HG02852 (cell line): Measurements from ENCODE around the gene IL18RAP.

Experiments used
- ATAC-seq: cut with Tn5 transposase; IDR thresholded peaks from one replicate; pipeline ENCODE4 v1.9.1; 2021; ENCODE audit warnings: mild to moderate bottlenecking, moderate library complexity; ENCODE audit not compliant: unreplicated experiment

The IL18RAP gene

DNA sequence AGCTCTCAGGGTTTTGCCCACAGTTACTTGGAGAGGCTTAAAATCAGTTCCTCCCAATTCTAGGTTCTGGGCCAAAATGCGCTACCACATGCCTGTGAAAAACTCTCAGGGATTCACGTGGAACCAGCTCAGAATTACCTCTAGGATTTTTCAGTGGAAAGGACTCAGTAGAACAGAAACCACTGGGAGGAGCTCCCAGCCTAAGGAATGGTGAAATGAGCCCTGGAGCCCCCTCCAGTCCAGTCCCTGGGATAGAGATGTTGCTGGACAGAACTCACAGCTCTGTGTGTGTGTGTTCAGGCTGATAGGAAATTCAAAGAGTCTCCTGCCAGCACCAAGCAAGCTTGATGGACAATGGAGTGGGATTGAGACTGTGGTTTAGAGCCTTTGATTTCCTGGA is 29.0 kb downstream of the IL18RAP start:
- no peak for ATAC-seq

DNA sequence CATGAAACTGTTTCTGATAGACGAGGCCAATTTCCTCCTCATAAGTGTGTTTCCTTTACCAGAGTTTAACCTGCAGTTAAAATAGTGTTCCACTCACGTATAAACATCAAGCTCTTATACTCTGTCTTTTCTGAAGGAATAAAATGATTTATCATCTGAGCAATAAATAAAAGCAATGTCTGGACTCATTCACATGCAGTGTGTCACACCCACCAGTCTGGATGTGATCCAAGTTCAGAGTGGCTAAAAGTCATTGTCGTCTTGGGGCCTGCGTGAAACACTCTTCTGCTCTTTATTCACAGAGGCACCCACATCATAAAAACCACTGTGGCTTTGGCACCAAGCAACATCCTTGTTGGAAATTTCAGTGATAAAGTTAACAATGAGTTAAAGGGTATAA is 30.5 kb downstream of the IL18RAP start:
- ATAC-seq = no peak

DNA sequence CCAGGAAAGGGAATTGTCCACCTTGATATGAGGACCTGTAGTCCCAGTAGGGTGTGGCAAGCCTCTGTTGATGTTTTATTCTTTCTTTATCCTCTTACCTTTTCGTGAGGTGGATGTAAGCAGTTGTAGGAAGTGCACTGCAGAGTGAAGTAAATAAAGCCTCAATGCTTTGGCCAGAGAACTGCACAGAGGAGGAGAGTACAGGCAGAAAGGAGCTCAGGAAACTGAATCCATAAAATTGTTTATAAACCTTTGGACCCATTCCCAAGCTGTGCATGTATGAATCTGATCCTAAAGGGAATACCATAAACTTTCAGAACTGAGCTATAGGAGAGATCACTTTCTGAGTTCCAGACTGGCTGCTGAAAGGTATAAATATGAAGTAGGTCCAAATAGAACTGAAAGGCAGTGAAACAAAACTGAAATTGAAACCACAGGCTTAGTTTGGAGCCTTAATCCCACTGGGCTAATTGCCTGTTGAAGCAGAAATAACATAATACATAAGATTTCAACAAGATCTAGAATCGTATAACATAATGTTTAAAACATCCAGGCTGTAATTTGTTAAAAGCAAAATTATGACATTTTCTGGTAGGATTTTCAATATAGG is 32.2 kb downstream of the IL18RAP start:
- no peak for ATAC-seq

DNA sequence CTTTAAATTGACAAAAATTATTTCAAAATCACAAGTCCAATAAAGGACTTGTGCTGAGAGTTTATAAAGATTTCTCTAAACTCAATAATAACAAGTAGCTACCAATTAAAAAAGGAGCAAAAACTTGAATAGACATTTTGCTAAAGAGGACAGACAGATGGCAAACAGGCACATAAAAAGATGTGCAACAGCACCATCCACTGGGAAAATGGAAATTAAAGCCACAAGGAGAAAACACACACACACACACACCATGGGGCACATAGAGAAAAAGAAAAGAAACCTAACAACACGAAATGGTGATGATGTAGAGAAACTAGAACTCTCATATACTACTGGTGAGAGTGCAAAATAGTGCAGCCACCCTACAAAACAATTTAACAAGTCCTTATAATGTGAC is 37.5 kb downstream of the IL18RAP start:
- ATAC-seq = no peak

DNA sequence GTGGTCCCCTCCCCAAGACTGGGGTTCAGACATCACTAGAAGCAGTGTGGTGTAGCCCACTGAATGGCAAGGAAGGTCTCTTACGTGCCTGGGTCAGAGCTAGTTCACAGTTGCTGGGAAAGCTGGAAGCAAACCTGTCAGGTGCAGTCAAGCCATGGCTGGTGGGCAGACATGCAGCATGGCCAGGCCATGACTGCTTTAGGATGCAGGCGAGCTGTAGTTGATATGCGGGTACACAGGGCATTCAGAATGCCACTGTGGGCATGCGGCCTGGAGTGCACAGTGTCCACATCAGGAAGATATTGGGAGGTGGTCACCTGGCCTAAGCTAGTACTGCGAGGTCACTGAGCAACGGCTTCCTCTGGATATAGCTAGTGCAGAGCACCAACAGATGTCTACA is 38.2 kb downstream of the IL18RAP start:
- ATAC-seq = no peak

DNA sequence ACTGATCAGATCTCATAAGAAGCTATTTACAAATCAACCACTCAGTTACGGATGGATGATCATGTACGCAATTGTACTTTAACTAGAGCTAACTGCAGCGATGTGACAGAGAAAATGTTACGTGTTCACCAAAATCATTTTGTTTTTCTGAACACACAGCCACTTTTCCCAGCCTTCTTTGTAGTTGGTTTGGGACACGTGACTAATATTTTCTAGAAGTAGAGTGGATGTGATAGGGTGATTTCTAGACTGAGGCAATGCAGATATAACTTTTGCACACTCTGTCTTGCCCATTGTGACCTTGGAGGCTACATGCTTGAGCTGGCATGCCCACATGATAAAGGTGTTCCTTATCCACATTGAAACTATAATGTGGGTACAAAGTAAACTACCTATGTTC is 40.2 kb downstream of the IL18RAP start:
- no peak for ATAC-seq

DNA sequence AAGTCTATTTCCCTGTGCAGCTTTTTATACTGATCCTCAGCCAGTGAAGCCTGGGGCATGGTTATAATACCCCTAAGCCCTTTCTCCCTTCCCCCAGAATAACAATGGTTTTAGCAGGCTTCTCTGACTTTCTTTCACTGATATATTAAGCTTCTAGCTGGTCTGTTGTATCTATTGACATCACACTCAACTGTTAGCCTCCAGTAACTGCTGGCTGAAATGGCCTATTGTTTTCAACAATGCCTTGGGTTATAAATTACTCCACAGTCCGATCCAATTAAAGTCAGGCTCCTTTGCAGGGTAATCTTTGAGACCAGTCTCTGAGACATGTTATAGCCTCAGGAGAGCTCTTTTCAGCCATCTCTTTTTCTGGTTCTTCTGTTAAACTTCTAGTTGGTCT is 47.2 kb downstream of the IL18RAP start:
- no peak for ATAC-seq

DNA sequence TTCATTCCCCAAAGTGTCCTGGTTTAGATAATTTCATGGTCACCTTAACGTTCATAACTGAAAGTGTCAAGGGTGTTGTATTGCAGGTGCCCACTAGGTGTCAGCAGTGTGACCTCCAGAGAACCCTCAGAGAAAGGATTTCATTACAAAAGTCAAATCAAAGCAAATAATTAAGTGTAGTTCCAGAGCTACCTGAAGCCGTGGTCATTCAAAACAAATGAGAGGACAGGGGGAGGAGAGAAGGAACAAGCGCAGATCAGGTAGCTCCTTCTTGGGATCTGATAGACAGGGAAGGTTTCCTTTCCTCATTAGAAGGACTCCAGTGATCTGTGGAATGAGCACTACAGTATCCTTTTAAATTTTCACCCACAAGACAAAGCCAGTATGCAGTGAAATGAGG is 50.1 kb downstream of the IL18RAP start, which contains the start of gene SLC9A4:
TSS of gene SLC9A4 (plus strand) at position 207 of the 400 bp plus-strand sequence. CDS start 534 bp downstream, outside the sequence.
- peak; percentile 74 for ATAC-seq

DNA sequence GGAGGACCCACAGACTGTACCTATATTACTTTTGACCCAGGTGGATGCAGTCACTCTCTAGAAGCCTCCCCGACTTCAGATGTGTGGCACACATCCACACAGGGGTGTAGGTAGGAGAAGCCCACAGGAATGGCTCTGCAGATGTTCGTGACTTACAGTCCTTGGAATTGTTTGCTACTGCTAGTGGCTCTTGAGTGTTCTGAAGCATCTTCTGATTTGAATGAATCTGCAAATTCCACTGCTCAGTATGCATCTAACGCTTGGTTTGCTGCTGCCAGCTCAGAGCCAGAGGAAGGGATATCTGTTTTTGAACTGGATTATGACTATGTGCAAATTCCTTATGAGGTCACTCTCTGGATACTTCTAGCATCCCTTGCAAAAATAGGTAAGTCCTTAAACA is 50.7 kb downstream of the IL18RAP start:
- ATAC-seq = no peak

DNA sequence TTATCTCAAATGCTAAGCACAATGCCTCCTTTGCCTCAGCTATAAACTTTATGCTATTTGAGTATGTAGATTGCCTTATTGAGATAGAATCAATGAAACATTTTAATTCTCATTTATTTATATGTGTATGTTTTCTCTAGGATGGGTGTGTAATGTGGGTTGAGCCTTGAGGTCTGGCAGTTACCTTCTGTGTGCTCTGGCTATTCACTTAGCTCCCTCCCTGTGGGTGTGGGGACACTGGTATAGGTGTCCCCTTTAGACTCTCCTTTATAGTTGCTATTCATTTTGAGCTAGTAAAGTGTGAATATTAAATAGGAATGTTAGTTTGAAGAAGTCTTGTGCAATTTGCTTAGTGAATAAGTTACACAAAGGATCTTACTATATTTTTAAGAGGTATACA is 51.8 kb downstream of the IL18RAP start:
- ATAC-seq = no peak

DNA sequence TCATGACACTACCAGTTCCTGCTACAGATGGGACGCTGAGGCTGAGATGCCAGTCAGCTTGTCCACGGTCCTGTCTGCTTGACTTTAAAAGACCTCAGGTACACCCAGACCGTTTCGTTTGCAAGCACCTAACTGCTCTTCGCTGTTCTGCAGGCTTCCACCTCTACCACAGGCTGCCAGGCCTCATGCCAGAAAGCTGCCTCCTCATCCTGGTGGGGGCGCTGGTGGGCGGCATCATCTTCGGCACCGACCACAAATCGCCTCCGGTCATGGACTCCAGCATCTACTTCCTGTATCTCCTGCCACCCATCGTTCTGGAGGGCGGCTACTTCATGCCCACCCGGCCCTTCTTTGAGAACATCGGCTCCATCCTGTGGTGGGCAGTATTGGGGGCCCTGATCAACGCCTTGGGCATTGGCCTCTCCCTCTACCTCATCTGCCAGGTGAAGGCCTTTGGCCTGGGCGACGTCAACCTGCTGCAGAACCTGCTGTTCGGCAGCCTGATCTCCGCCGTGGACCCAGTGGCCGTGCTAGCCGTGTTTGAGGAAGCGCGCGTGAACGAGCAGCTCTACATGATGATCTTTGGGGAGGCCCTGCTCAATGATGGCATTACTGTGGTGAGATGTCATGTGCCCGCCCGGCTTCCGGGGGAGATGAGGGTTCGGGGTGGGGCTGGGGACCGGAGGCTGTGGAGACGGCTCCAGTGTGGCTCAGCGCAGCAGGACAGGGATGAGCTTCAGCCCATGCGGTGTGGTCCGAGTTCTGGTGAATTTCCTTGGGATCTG is 55.9 kb downstream of the IL18RAP start:
- no peak for ATAC-seq

DNA sequence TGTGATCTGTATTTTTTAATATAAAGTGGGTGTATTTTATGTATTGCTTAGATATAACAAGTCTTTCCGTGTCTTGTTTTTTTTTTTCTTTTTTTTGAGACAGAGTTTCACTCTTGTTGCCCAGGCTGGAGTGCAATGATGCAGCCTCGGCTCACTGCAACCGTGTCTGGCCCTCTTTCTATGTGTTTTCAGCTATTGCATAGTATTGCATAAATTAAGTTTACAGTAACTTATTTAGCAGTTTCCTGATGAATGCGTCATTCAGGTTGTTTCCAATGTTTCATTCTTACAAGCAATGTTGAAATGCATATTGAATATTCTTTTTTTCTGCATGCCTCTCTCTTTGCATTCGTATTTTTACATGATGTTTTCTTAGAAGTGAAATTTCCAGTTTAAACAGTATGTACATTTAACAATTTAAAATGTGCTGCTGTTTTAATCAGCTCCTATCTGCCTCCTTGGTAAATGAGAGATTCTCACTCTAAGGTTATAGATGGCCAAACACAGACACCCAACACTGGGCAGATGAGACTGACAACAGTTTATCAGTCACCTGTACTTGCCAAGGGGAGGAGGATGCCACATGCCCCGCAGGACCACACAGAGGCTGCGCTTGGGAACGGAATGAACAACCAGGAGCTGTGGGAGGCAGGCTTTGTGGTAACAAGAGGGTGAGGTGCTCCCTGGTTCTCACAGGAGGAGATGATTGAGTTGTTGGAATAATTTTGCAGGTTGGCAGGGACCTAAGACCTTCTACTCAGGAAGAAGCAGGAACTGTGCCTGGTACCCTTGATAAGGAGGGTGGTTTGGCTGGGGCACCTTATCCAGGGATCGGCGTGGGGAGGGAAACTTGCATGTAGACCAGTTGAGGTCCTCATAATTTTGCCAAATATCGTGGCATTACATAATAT is 57.6 kb downstream of the IL18RAP start:
- no peak for ATAC-seq

DNA sequence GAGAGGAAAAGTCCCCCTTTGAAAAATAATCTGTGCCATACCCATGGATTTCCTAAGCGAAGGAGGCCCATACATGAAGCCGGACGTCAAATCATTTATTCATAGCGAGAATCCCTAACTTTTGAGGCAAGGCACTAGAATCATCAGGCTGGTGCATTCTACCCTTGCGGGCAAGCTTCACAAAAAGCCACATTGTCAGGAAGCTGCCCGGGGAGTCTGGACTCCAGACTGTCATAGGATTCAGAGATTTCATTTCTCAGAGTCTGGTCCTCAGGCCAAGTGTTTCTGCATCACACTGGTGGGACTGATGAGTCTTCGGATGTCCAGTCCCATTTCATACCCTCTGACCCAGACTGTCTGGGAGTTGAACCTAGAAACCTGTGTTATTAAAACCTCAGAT is 59.0 kb downstream of the IL18RAP start:
- ATAC-seq = no peak

DNA sequence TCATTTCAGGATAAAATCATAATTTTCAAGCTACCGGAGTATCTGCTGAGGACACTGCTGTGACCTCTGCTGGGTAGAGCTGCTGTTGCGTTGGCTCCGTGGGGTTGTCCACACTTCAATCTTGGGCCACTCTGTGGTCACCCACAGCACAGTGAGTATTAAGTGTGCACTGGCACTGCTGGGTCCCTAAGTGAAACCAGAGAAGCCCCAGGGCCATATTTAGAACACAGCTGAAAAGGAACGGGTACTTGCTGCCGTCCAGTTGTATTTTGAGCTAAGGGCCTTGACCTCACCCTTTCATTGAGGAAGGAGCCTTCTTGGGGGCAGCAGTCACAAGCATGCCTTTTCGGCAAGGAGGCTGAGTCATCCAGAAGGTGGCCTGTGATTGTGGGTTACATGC is 60.1 kb downstream of the IL18RAP start:
- no peak for ATAC-seq

DNA sequence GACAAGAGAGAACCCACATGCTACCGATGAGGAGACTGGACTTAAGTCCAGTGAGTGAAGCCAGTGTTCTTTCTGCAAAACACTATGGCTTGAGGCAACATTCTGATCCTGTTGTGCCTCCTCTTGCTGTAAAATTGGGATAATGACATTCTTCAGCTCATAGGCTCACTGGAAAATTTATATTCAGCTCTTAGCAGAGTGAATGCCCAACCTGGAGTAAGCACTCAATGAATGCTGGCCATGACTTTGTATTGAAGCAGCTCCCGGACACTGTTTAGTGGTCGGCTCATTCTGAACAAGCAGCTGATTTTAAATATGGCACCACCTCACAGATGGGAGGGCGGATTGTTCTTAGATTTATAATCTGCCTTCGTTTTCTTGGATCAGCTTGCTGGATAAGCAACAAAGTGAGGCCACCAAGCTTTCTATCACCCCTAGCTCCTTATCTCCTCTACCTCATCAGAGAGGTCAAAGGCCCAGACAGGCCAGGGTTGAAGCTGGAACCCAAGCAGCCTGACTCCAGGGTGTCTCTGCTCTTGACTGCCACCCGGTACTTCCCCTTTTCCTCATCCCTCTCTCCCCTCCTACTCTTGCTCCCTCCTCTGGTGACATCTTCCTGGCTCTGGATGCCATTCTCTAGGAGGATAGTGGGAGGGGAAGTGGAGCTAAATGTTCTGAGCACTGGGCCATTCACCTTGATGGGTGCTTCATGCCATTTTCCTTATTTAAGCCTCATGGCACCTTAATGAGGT is 61.5 kb downstream of the IL18RAP start:
- ATAC-seq = no peak

DNA sequence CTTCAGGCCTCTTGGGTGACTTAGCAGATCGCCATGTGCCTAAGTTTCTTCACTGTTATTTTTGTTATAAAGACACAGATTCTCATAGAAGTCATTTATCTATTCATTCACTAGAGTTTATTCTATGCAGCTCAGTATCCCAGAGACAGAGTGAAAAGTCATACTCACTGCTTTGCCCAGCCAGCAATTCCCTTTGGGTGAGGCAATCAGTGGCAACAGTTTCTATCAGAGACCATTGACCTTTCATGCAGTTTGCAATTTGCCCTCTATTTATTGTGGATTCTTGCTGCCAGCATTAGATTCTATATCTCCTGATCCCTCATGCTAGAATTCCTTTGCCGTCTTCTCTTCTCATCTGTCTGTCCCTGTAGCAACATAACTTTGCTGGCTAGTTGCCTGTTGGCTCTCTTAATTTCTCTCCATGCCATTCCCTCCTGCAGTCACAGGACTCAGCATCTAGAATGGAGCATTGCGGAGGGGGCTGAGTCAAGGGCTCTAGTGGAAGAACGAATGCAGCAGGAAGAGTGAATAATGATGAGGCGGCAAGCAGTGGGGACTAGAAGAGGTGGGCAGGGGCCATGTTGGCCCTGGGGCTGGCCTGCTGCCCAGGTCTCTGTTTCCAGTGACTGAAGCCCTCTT is 62.3 kb downstream of the IL18RAP start:
- ATAC-seq = no peak

DNA sequence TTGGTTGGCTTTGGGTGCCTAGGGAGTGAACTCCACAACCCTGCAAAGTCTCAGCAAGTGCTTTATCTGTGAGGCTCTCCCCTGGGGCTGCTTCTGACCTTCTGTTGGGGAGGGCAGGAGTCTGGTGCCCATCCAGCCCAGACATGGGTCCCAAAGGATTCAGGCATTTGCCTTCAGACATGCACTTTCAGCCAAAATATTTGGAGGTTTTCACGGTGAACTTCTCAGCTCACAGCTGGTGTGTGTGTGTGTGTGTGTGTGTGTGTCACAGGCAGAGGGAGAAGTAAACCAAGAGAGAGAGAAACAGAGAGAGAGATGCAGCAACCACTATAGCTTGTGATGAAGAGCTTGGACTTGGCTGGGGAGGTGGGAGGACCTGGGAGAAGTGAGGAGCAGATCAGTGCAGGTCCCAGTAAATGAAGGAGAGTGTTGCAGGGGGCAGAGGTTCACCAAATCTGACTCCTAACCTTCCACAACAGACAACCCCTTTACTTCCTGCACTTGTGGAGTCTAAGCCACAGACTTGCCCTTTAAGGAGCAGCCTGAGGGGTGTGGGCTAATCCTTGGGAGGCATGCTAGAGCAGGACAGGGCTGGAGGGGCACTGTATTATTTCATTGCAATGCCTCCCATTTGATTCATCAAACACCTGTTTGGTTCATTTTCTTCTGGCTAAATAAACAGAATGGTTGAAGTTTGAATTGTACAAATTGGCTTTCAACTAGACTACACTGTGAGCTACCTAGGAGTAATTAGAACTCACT is 64.2 kb downstream of the IL18RAP start:
- ATAC-seq = no peak

DNA sequence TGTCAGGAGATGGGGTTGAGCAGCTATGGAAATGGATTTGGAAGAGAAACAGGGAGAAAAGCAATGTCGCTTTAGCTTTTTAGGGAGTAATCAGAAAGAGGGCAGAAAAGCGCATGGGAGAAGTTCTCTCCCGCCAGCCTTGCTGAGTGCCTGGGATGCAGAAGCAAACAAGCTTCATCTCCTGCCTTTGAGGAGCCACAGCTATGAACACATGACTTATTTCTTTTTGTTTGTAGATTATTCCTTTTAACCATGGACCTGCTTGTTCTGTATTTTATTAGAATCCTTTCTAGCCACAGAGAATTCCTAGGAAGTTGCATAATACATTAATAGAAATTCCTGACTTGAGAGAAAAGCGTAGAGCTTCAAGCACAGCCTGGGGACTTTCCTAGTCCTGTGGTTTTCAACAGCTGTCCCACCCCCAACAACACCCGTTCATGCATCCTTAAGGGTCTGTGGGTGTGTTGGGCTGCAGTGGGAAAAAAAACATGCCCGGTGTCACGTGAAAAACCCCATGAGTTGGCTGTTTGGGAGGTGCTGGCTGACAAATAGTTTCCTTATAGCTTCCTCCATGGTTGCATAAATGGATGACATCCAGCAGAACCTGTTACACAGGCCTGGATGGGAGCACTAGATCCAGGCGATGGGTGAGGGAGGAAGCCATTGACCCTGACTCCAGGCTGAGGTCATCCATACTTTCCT is 65.0 kb downstream of the IL18RAP start:
- no peak for ATAC-seq

DNA sequence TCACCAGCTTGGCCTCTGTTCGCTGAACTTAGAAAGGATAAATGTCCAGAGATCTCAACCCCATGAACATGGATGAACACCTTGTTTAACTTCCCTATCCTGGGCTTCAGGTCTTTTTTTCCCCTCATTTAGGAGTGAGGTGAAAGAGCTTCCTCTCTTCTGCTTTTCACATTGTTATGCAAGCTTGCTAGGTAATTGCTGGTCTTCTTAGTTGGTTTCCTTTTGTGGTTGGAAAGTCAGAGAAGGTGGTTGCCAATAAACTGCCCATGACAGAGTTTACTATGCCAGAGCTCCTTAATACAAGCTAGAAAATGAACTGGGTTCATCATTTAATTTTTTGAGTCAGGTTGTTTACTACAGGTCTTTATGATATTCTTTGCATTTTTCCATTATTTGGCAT is 66.7 kb downstream of the IL18RAP start:
- no peak for ATAC-seq
